H1 (cell line): ENCODE measurements around the gene ZNF280B. TPM values are rescaled to one million over a fixed set of nuclear protein-coding genes. Genes with fewer than 3 reads are reported as not detected.

Source experiments
- CTCF ChIA-PET: fragments of 300-600 bp; sonication (Branson Sonifier 250); formaldehyde crosslinking; loops from one replicate; lab custom pipeline; 2021; ENCODE audit not compliant: partially characterized antibody; lab: Charles Lee
- POLR2A ChIA-PET: fragments of 300-600 bp; sonication (Branson Sonifier 250); formaldehyde crosslinking; loops from one replicate; lab custom pipeline; 2021; ENCODE audit warnings: inconsistent platforms; ENCODE audit not compliant: partially characterized antibody; lab: Charles Lee
- DNase-seq, 2 experiments: peaks; one replicate each; pipeline versions ENCODE4 v3.0.0 to v3.0.0-alpha.2; 2010 to 2022; ENCODE audit warnings: low spot score in 2 of 2, low read depth in 1 of 2, mixed read lengths in 1 of 2
- FAIRE-seq: peaks from 2 replicates; lab custom pipeline; 2011; peaks lifted over from hg19 to GRCh38; lab: Jason Lieb, UNC
- H2AFZ ChIP-seq: 2 replicates; pipeline ENCODE4 v1.8.1; 2012; ENCODE audit warnings: low read length, inconsistent platforms
- H2AK5ac ChIP-seq: 2 replicates; pipeline ENCODE4 v1.6.1; 2013; ENCODE audit warnings: low read depth, low read length
- H2BK120ac ChIP-seq: replicated peaks from 2 replicates; pipeline ENCODE3; 2013; ENCODE audit warnings: low read depth, low read length, inconsistent platforms
- H2BK12ac ChIP-seq: 2 replicates; pipeline ENCODE4 v1.6.1; 2013; ENCODE audit warnings: low read depth, low read length
- H2BK15ac ChIP-seq: 2 replicates; pipeline ENCODE4 v1.6.1; 2013; ENCODE audit warnings: low read length
- H2BK20ac ChIP-seq: 2 replicates; pipeline ENCODE4 v1.6.1; 2013; ENCODE audit warnings: low read length
- H2BK5ac ChIP-seq: 2 replicates; pipeline ENCODE4 v1.6.1; 2013; ENCODE audit warnings: low read depth, low read length
- H3K14ac ChIP-seq: 2 replicates; pipeline ENCODE4 v1.6.1; 2013; ENCODE audit warnings: inconsistent platforms; ENCODE audit not compliant: insufficient read length
- H3K18ac ChIP-seq: 2 replicates; pipeline ENCODE4 v1.6.1; 2013; ENCODE audit warnings: low read length; ENCODE audit errors: extremely low read depth
- H3K23ac ChIP-seq: 2 replicates; pipeline ENCODE4 v1.6.1; 2013; ENCODE audit warnings: inconsistent platforms; ENCODE audit not compliant: insufficient read length
- H3K23me2 ChIP-seq: 2 replicates; pipeline ENCODE4 v1.6.1; 2013; ENCODE audit warnings: low read depth, low read length
- H3K27ac ChIP-seq: 2 replicates; pipeline ENCODE4 v1.6.1; 2011; ENCODE audit warnings: low read depth, low read length, inconsistent platforms
- H3K27me3 ChIP-seq, 4 experiments: replicated peaks in 1 of 4; 1 replicate in 1 of 4; 2 replicates in 3 of 4; pipeline versions ENCODE4 v1.6.1 to v1.8.1; 2011 to 2013; ENCODE audit warnings: low read length in 3 of 4, mild to moderate bottlenecking in 3 of 4, inconsistent platforms in 2 of 4, mixed read lengths in 2 of 4, moderate library complexity in 1 of 4; ENCODE audit not compliant: control insufficient read depth in 3 of 4, insufficient read depth in 3 of 4; ENCODE audit errors: extremely low read depth in 1 of 4
- H3K36me3 ChIP-seq, 4 experiments: 2 replicates each; pipeline versions ENCODE4 v1.6.1 to v1.8.1; 2011 to 2013; ENCODE audit warnings: mild to moderate bottlenecking in 4 of 4, low read length in 3 of 4, moderate library complexity in 2 of 4, control low read depth in 1 of 4, inconsistent platforms in 1 of 4; ENCODE audit not compliant: insufficient read depth in 4 of 4, control insufficient read depth in 2 of 4
- H3K4ac ChIP-seq: replicated peaks from 2 replicates; pipeline ENCODE3; 2013; ENCODE audit warnings: low read length, low read depth, mixed read lengths, inconsistent platforms; ENCODE audit not compliant: insufficient read length
- H3K4me1 ChIP-seq, 4 experiments: replicated peaks in 1 of 4; 1 replicate in 1 of 4; 2 replicates in 3 of 4; pipeline versions ENCODE4 v1.6.1 to v1.8.1; 2011 to 2013; ENCODE audit warnings: low read length in 3 of 4, inconsistent platforms in 2 of 4, mixed read lengths in 1 of 4; ENCODE audit not compliant: insufficient read depth in 4 of 4, control insufficient read depth in 3 of 4
- H3K4me2 ChIP-seq, 2 experiments: 2 replicates each; pipeline versions ENCODE4 v1.6.1 to v1.8.1; 2011 to 2013; ENCODE audit warnings: low read depth in 2 of 2, low read length in 2 of 2, control low read depth in 1 of 2, inconsistent platforms in 1 of 2, mild to moderate bottlenecking in 1 of 2; ENCODE audit not compliant: insufficient read depth in 1 of 2
- H3K4me3 ChIP-seq, 4 experiments: fragments of 200-600, 300-600 bp in 1 of 4; sonication (generic), shearing (Covaris generic), sonication (Bioruptor Twin) in 1 of 4; 2 replicates each; pipeline versions ENCODE4 v1.5.1 to v1.8.1; 2011 to 2016; ENCODE audit warnings: low read length in 4 of 4, low read depth in 3 of 4, control low read depth in 2 of 4, inconsistent platforms in 2 of 4, mild to moderate bottlenecking in 2 of 4, mixed read lengths in 1 of 4, moderate library complexity in 1 of 4; ENCODE audit not compliant: insufficient read depth in 2 of 4; ENCODE audit errors: extremely low read depth in 1 of 4
- H3K56ac ChIP-seq: replicated peaks from 2 replicates; pipeline ENCODE3; 2013; ENCODE audit warnings: low read depth, mild to moderate bottlenecking, mixed read lengths, low read length, inconsistent platforms; ENCODE audit not compliant: insufficient read length
- H3K79me1 ChIP-seq: 2 replicates; pipeline ENCODE4 v1.6.1; 2013; ENCODE audit warnings: low read depth, low read length, control low read depth
- H3K79me2 ChIP-seq, 2 experiments: 2 replicates each; pipeline versions ENCODE4 v1.6.1 to v1.8.1; 2012 to 2013; ENCODE audit warnings: low read length in 2 of 2, mild to moderate bottlenecking in 2 of 2, inconsistent platforms in 1 of 2; ENCODE audit not compliant: insufficient read depth in 2 of 2, control insufficient read depth in 1 of 2
- H3K9ac ChIP-seq, 4 experiments: replicated peaks in 1 of 4; 1 replicate in 1 of 4; 2 replicates in 3 of 4; pipeline versions ENCODE4 v1.6.1 to v1.8.1; 2011 to 2013; ENCODE audit warnings: low read depth in 3 of 4, low read length in 3 of 4, control low read depth in 2 of 4, mild to moderate bottlenecking in 2 of 4, moderate library complexity in 2 of 4, inconsistent platforms in 1 of 4; ENCODE audit errors: extremely low read depth in 1 of 4
- H3K9me3 ChIP-seq, 2 experiments: 2 replicates each; pipeline versions ENCODE4 v1.6.1 to v1.8.1; 2012 to 2013; ENCODE audit warnings: mild to moderate bottlenecking in 2 of 2, moderate library complexity in 2 of 2, control low read depth in 1 of 2, inconsistent platforms in 1 of 2, low read depth in 1 of 2, low read length in 1 of 2, mixed read lengths in 1 of 2; ENCODE audit not compliant: insufficient read depth in 2 of 2
- H4K20me1 ChIP-seq, 2 experiments: replicated peaks in 1 of 2; 2 replicates each; pipeline versions ENCODE3 to v1.8.1; 2011 to 2013; ENCODE audit warnings: inconsistent platforms in 2 of 2, low read length in 2 of 2, mild to moderate bottlenecking in 1 of 2; ENCODE audit not compliant: insufficient read depth in 2 of 2, control insufficient read depth in 1 of 2
- H4K5ac ChIP-seq: 2 replicates; pipeline ENCODE4 v1.6.1; 2013; ENCODE audit warnings: low read length, low read depth, mixed read lengths, inconsistent platforms; ENCODE audit not compliant: insufficient read length
- H4K8ac ChIP-seq: 2 replicates; pipeline ENCODE4 v1.8.0; 2013; ENCODE audit warnings: mild to moderate bottlenecking, moderate library complexity, low read length, inconsistent platforms; ENCODE audit not compliant: insufficient read depth; ENCODE audit errors: extremely low read depth
- H4K91ac ChIP-seq: replicated peaks from 2 replicates; pipeline ENCODE3; 2013; ENCODE audit warnings: low read length, mixed read lengths, inconsistent platforms; ENCODE audit not compliant: insufficient read length
- CHD1 ChIP-seq: IDR thresholded peaks from 2 replicates; pipeline ENCODE4 v1.6.1; 2012; ENCODE audit warnings: low read depth, low read length, improper control_type of control experiment
- CREB1 ChIP-seq: IDR thresholded peaks from 2 replicates; pipeline ENCODE4 v1.6.1; 2012; ENCODE audit warnings: inconsistent platforms
- EP300 ChIP-seq, 2 experiments: IDR thresholded peaks; 1 replicate in 1 of 2; 2 replicates in 1 of 2; pipeline ENCODE4 v1.6.1; 2011 to 2012; ENCODE audit warnings: low read depth in 2 of 2, low read length in 2 of 2, mild to moderate bottlenecking in 2 of 2, borderline replicate concordance in 1 of 2, inconsistent platforms in 1 of 2, moderate library complexity in 1 of 2
- HDAC2 ChIP-seq, 2 experiments: fragments of 300-600 bp in 1 of 2; sonication (generic) in 1 of 2; IDR thresholded peaks; 2 replicates each; pipeline ENCODE4 v1.6.1; 2011 to 2012; ENCODE audit warnings: low read depth in 2 of 2, low read length in 2 of 2, mild to moderate bottlenecking in 2 of 2, moderate library complexity in 2 of 2, borderline replicate concordance in 1 of 2, inconsistent platforms in 1 of 2
- RBBP5 ChIP-seq: IDR thresholded peaks from 2 replicates; pipeline ENCODE4 v1.7.1; 2012; ENCODE audit warnings: low read depth, mild to moderate bottlenecking, inconsistent platforms, low read length, moderate library complexity, borderline replicate concordance
- SIX5 ChIP-seq: IDR thresholded peaks from 2 replicates; pipeline ENCODE4 v1.6.1; 2011; ENCODE audit warnings: mild to moderate bottlenecking, low read depth, low read length
- SP4 ChIP-seq: IDR thresholded peaks from 2 replicates; pipeline ENCODE4 v1.6.1; 2012; ENCODE audit warnings: low read length, inconsistent platforms
- WGBS, 2 experiments: shearing (Covaris generic) in 1 of 2; methylation state at CpG; one replicate each; pipeline versions ENCODE4 v1.1.6 to v1.1.7; 2013 to 2015; ENCODE audit warnings: low lambda C conversion rate in 2 of 2, mixed read lengths in 2 of 2, inconsistent platforms in 1 of 2, low coverage in 1 of 2, missing lambda C conversion rate in 1 of 2; ENCODE audit not compliant: insufficient replicate concordance in 2 of 2, insufficient coverage in 1 of 2, insufficient read length in 1 of 2; ENCODE audit errors: extremely low coverage in 1 of 2, missing lambda C conversion rate in 1 of 2; 5-methylcytosine and 5-hydroxymethylcytosine counted together
- polyA plus RNA-seq, 7 experiments: library from polyadenylated mRNA; depleted of rRNA in 3 of 7; stranded (reverse) in 5 of 7; unstranded in 2 of 7; fragments of >200 nt in 5 of 7; fragments of 200-250 nt in 2 of 7; gene quantifications; 1 replicate in 5 of 7; 2 replicates in 1 of 7; 4 replicates in 1 of 7; pipeline versions ENCODE4 v1.2.1 to v1.2.3, GENCODE V29; 2011 to 2013; ENCODE audit warnings: missing spikeins in 2 of 7, mixed read lengths in 2 of 7
- total RNA-seq: library from RNA; stranded (reverse); fragmentation: NEBNext Ultra II Directional; extraction: Animal tissue kit (Norgen Biotek cat#: 25700); gene quantifications from 2 replicates; pipeline ENCODE4 v1.2.1, GENCODE V29; 2021
- TF ChIP-seq, protein P1 (sequence below): IDR thresholded peaks from 2 replicates; pipeline ENCODE4 v1.6.1; 2011; ENCODE audit warnings: low read depth, mild to moderate bottlenecking, low read length; ENCODE audit not compliant: insufficient read depth

ZNF280B gene
- total and polyA plus RNA-seq, 2 of the 8 experiments (the other 6 are each of a cell fraction or from before 2014, with no cell fraction given): 4.8 to 11.7 TPM

DNA sequence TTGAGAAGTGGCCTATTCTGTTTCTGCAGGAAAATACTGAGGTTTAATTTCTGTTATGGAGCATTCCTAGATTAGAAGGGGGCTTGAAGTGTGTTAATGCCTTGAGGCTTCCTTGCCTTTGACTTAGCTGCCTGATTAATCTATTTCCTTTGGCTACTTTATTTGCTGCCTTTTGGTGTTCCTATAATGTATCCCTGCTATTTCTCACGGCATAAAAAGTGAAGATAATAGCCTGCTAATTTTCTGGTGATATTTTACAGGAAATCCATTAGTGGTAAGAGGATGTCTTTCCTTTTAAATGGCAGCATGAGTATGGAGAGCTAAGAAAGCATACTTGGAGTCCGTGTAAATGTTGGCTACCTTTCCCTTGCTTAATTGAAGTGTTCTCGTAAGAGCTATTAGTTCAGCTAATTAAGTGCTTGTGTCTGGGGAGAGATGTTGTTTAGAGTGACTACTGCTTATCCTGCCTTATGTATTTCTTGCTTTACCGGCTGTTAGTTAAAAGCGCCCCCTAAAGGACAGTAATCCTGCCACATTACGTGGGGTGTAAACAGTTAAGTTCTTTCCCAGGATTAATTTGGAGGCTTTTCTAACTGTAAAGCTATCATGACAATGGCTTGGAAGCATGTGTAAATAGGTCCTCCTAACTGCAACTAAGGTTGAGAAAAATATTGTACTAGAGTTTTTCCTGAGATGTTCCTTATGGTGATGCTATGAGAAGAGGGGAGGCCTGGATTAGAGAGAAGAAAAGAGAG, 45.6 kb downstream of the ZNF280B start:
- Histone ChIP-seq H3K14ac (no peak overlapping the region), H2BK15ac (no peak overlapping the region), H3K27me3 (peaks cover 3 to 28% (median 19%) of the 10 kb centered on the region in 4 experiments; a peak in 5 of 7 replicates), H2BK120ac (no peak overlapping the region), H3K18ac (no peak overlapping the region), H3K79me2 (no peaks in the 10 kb centered on the region), H4K20me1 (no peaks in the 10 kb centered on the region), H3K23ac (no peak overlapping the region), H3K79me1 (no peaks in the 10 kb centered on the region), H3K9ac (no peak overlapping the region), H3K36me3 (no peaks in the 10 kb centered on the region), H3K23me2 (no peaks in the 10 kb centered on the region), H3K9me3 (no peaks in the 10 kb centered on the region), H3K27ac (no peak overlapping the region), H3K4me3 (no peak overlapping the region), H3K4ac (no peak overlapping the region), H4K91ac (no peak overlapping the region), H2BK5ac (no peak overlapping the region), H2BK20ac (no peak overlapping the region), H4K5ac (no peak overlapping the region), H4K8ac (no peak overlapping the region), H2AK5ac (no peak overlapping the region), H3K4me1 (peaks cover 0 to 20% (median 3%) of the 10 kb centered on the region in 4 experiments; a peak in 3 of 7 replicates), H2BK12ac (no peak overlapping the region), H2AFZ (no peak overlapping the region), H3K56ac (no peak overlapping the region), H3K4me2 (0 out of 4 replicates have a peak overlapping the region, but pooled peaks of 1 of the 2 experiments have one; percentile 16)
- 50% methylated on average over 6 of the region's 6 CpGs; no CpG with 5 or more reads in 1 of the 2 experiments for WGBS, 2 experiments
- CTCF ChIA-PET: interaction anchor here (0.6 to 12.8 kb wide), 48 partner anchors 10 to 824 kb away, joined by 3 to 206 read pairs (median 4); no protein-coding TSS in a partner anchor
- POLR2A ChIA-PET: interaction anchor here (0.7 kb wide), 1 partner anchor 41 kb away, joined by 3 read pairs; no protein-coding TSS in a partner anchor
- no peak for FAIRE-seq
- no peak for DNase-seq
- TF ChIP-seq SIX5 (no peak), RBBP5 (no peak), CREB1 (no peak), SP4 (no peak), EP300 (IDR thresholded peaks at IDR 0.05; ENCODE audit: borderline replicate concordance in 1 of 2, low read depth in 2 of 2, low read length in 2 of 2) (no peak), CHD1 (no peak), HDAC2 (IDR thresholded peaks at IDR 0.05; ENCODE audit: borderline replicate concordance in 1 of 2, low read depth in 2 of 2, low read length in 2 of 2) (peak in 1 of 2 experiments; percentile 97; a peak in 2 of 4 replicates)
- TF ChIP-seq, protein P1, sequence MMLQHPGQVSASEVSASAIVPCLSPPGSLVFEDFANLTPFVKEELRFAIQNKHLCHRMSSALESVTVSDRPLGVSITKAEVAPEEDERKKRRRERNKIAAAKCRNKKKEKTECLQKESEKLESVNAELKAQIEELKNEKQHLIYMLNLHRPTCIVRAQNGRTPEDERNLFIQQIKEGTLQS: no peak
